Stimulated activated naive B cell treated with anti-CD40 and anti-IgM and Interleukin-4, amounts not matched to agents 10 μg/mL and 1 μg/mL and 100 μg/mL, for 72 hours (primary cell): ENCODE results near the gene GATB.

ENCODE experiments used
- ATAC-seq, 2 donors: fragments of 150-1000 bp; cut with Tn5 transposase; replicated peaks; 2 replicates each; pipeline ENCODE4 v1.10.0; 2021; ENCODE audit warnings: moderate library complexity in 1 of 2
- DNase-seq: peaks from one replicate; pipeline ENCODE4 v3.0.0; 2021
- H3K27ac Mint-ChIP-seq: one replicate; pipeline ENCODE4 v1.8.0; 2022; ENCODE audit warnings: mild to moderate bottlenecking, mixed read lengths
- H3K27me3 Mint-ChIP-seq, 2 donors: one replicate each; pipeline ENCODE4 v1.8.0; 2022; ENCODE audit warnings: mixed read lengths in 2 of 2
- H3K36me3 Mint-ChIP-seq, 2 donors: one replicate each; pipeline ENCODE4 v1.8.0; 2022; ENCODE audit warnings: mixed read lengths in 2 of 2, mild to moderate bottlenecking in 1 of 2
- H3K4me1 Mint-ChIP-seq, 2 donors: one replicate each; pipeline ENCODE4 v1.8.0; 2022; ENCODE audit warnings: mixed read lengths in 2 of 2, mild to moderate bottlenecking in 1 of 2
- H3K4me3 Mint-ChIP-seq, 2 donors: one replicate each; pipeline ENCODE4 v1.8.0; 2022; ENCODE audit warnings: mild to moderate bottlenecking in 2 of 2, mixed read lengths in 2 of 2, moderate library complexity in 1 of 2
- H3K9me3 Mint-ChIP-seq, 2 donors: one replicate each; pipeline ENCODE4 v1.8.0; 2022; ENCODE audit warnings: mixed read lengths in 2 of 2, mild to moderate bottlenecking in 1 of 2

The GATB gene

DNA sequence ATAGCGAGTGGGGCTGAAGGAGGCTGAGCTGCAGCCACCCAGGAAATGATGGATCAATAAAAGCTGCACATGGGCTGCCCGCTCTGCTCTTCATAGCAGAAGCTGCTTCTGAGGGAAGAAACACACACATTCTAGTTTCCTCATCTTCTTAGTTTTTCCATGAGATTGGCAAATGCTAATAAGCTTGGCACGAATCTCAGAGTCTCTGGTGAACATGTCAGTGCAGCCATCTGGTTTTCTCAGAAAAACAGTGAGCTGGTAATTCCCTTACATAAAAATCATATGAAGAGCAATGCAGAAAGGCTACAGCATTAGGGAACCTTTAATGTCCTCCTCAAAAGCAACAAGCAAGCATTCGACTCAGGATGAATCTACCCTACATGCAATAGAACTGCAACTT is 69.9 kb downstream of the GATB start:
- H3K9me3 Mint-ChIP-seq, result no peaks in the 10 kb centered on the region
- H3K27ac Mint-ChIP-seq, result no peak overlapping the region
- H3K36me3 Mint-ChIP-seq, result peaks cover 28 to 30% of the 10 kb centered on the region in 2 donors

GRCh38 chr4:151690164-151690870 is 70.5 kb downstream of the GATB start:
- DNase-seq, result no peak
- Mint-ChIP-seq H3K27ac (no peak overlapping the region), H3K4me3 (no peak overlapping the region)

More for the DNA sequence above, 69.9 kb downstream of the GATB start:
- no peaks in the 10 kb centered on the region for H3K27me3 Mint-ChIP-seq
- no peak for ATAC-seq
- DNase-seq, result no peak
- no peaks in the 10 kb centered on the region for H3K4me1 Mint-ChIP-seq
- H3K4me3 Mint-ChIP-seq, result no peak overlapping the region

GRCh38 chr4:151689211-151689991 is 71.4 kb downstream of the GATB start:
- Mint-ChIP-seq H3K9me3 (no peaks in the 10 kb centered on the region), H3K27me3 (no peaks in the 10 kb centered on the region), H3K27ac (no peak overlapping the region), H3K4me3 (no peak overlapping the region), H3K36me3 (peaks cover 30 to 37% of the 10 kb centered on the region in 2 donors), H3K4me1 (no peaks in the 10 kb centered on the region)
- ATAC-seq, result no peak
- DNase-seq, result no peak

More at GRCh38 chr4:151690164-151690870, 70.5 kb downstream of the GATB start:
- no peak for ATAC-seq
- H3K9me3 Mint-ChIP-seq, result no peaks in the 10 kb centered on the region
- no peaks in the 10 kb centered on the region for H3K4me1 Mint-ChIP-seq
- no peaks in the 10 kb centered on the region for H3K27me3 Mint-ChIP-seq
- peaks cover 29 to 33% of the 10 kb centered on the region in 2 donors for H3K36me3 Mint-ChIP-seq

- H3K27ac Mint-ChIP-seq, result no peak overlapping the region
- no peak for DNase-seq
- peaks cover 31 to 39% of the 10 kb centered on the region in 2 donors for H3K36me3 Mint-ChIP-seq
- no peak overlapping the region for H3K4me3 Mint-ChIP-seq
- no peak for ATAC-seq
- H3K4me1 Mint-ChIP-seq, result no peaks in the 10 kb centered on the region
- H3K9me3 Mint-ChIP-seq, result no peaks in the 10 kb centered on the region
- no peaks in the 10 kb centered on the region for H3K27me3 Mint-ChIP-seq
These were observed 72.1 kb downstream of the GATB start for GRCh38 chr4:151688785-151689043.

- Mint-ChIP-seq H3K27ac (no peak overlapping the region), H3K36me3 (peaks cover 37 to 43% of the 10 kb centered on the region in 2 donors), H3K4me1 (no peaks in the 10 kb centered on the region), H3K4me3 (no peak overlapping the region), H3K27me3 (no peaks in the 10 kb centered on the region), H3K9me3 (no peaks in the 10 kb centered on the region)
- no peak for DNase-seq
- no peak for ATAC-seq
These were observed 72.6 kb downstream of the GATB start for GRCh38 chr4:151688003-151688784.

GRCh38 chr4:151687021-151687640 is 73.7 kb downstream of the GATB start:
- Mint-ChIP-seq H3K4me1 (no peaks in the 10 kb centered on the region), H3K4me3 (no peak overlapping the region), H3K36me3 (peaks cover 41 to 54% of the 10 kb centered on the region in 2 donors), H3K27me3 (no peaks in the 10 kb centered on the region), H3K9me3 (no peaks in the 10 kb centered on the region), H3K27ac (no peak overlapping the region)
- no peak for DNase-seq
- no peak for ATAC-seq

DNA sequence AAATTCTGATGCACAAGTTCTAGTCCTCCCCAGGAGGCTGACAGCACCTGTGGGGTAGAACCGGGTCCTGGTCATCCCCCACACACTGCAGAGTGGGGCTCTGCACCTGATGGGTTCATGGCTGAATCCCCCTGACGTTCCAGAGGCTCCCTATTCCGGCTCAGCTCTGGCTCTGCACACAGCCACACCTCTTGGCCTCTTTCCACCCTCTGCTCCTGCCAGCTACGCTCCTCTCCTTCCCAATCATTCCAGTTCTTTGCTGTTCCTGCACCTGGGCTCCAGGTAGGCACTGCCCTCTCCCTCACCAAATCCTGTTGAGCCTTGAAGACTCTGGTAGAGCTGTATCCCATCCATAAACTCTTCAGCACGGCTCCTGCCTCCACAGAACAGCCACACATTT is 75.5 kb downstream of the GATB start:
- no peak overlapping the region for H3K27ac Mint-ChIP-seq
- H3K4me1 Mint-ChIP-seq, result no peaks in the 10 kb centered on the region
- H3K36me3 Mint-ChIP-seq, result peaks cover 41 to 59% of the 10 kb centered on the region in 2 donors

DNA sequence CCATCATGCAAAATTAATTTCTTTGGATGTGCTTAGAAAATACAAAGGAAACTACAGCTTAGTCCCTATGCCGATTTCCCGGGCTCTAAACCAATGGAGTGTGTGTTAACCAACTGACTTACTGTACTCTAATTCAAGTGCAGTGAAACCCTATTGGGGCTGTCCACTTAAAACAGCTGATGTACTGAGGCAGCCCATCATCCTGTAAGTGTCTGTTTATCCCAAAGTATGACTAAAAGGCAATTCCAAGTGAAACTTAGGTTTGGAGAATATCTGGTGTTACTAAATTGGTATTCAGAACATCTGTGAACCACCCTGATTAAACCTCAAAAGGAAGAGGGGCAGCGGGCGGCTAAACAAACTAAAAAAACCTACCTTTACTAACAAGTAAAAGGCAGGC is 79.7 kb downstream of the GATB start:
- H3K27ac Mint-ChIP-seq, result no peak overlapping the region
- no peak overlapping the region for H3K4me3 Mint-ChIP-seq
- DNase-seq (no peak), ATAC-seq (no peak)
- H3K27me3 Mint-ChIP-seq, result no peaks in the 10 kb centered on the region
- no peaks in the 10 kb centered on the region for H3K4me1 Mint-ChIP-seq
- H3K9me3 Mint-ChIP-seq, result no peaks in the 10 kb centered on the region
- peaks cover 39 to 69% of the 10 kb centered on the region in 2 donors for H3K36me3 Mint-ChIP-seq

More for the DNA sequence above, 75.5 kb downstream of the GATB start:
- H3K27me3 Mint-ChIP-seq, result no peaks in the 10 kb centered on the region
- no peaks in the 10 kb centered on the region for H3K9me3 Mint-ChIP-seq
- H3K4me3 Mint-ChIP-seq, result no peak overlapping the region
- no peak for ATAC-seq
- no peak for DNase-seq

GRCh38 chr4:151679231-151679630 is 81.6 kb downstream of the GATB start:
- H3K4me3 Mint-ChIP-seq, result no peak overlapping the region
- no peaks in the 10 kb centered on the region for H3K27me3 Mint-ChIP-seq
- H3K36me3 Mint-ChIP-seq, result peaks cover 32 to 61% of the 10 kb centered on the region in 2 donors
- DNase-seq (no peak), ATAC-seq (no peak)
- H3K27ac Mint-ChIP-seq, result no peak overlapping the region
- no peaks in the 10 kb centered on the region for H3K9me3 Mint-ChIP-seq
- no peaks in the 10 kb centered on the region for H3K4me1 Mint-ChIP-seq

- Mint-ChIP-seq H3K4me3 (no peak overlapping the region), H3K4me1 (no peaks in the 10 kb centered on the region), H3K9me3 (no peaks in the 10 kb centered on the region), H3K27me3 (no peaks in the 10 kb centered on the region), H3K36me3 (peaks cover 28 to 53% of the 10 kb centered on the region in 2 donors), H3K27ac (no peak overlapping the region)
- no peak for ATAC-seq
- DNase-seq, result no peak
These were observed 82.5 kb downstream of the GATB start for GRCh38 chr4:151678048-151678872.

DNA sequence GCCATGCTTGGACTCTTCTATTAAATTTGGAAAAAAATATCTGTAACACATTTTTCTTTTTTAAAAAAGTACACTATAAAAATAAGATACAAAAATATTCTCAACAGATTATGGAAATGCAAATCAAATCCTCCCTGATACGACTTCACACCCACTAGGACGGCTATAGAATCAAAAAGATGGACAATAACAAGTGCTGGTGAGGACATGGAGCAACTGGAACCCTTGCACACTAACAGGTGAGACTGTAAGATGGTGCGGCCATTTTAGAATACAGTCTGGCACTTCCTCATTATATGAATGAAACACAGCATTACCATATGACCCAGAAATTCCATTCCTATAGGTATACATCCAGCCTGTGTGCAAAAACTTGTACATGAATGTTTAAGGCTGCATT is 83.6 kb downstream of the GATB start:
- ATAC-seq, result no peak
- no peak overlapping the region for H3K4me3 Mint-ChIP-seq
- H3K4me1 Mint-ChIP-seq, result no peaks in the 10 kb centered on the region
- no peak for DNase-seq
- H3K36me3 Mint-ChIP-seq, result peaks cover 25 to 47% of the 10 kb centered on the region in 2 donors
- no peaks in the 10 kb centered on the region for H3K27me3 Mint-ChIP-seq
- H3K27ac Mint-ChIP-seq, result no peak overlapping the region
- H3K9me3 Mint-ChIP-seq, result no peaks in the 10 kb centered on the region

GRCh38 chr4:151676301-151676700 is 84.5 kb downstream of the GATB start:
- ATAC-seq (no peak), DNase-seq (no peak)
- Mint-ChIP-seq H3K9me3 (no peaks in the 10 kb centered on the region), H3K4me1 (no peaks in the 10 kb centered on the region), H3K27me3 (no peaks in the 10 kb centered on the region), H3K27ac (no peak overlapping the region), H3K4me3 (no peak overlapping the region), H3K36me3 (peaks cover 25 to 44% of the 10 kb centered on the region in 2 donors)

DNA sequence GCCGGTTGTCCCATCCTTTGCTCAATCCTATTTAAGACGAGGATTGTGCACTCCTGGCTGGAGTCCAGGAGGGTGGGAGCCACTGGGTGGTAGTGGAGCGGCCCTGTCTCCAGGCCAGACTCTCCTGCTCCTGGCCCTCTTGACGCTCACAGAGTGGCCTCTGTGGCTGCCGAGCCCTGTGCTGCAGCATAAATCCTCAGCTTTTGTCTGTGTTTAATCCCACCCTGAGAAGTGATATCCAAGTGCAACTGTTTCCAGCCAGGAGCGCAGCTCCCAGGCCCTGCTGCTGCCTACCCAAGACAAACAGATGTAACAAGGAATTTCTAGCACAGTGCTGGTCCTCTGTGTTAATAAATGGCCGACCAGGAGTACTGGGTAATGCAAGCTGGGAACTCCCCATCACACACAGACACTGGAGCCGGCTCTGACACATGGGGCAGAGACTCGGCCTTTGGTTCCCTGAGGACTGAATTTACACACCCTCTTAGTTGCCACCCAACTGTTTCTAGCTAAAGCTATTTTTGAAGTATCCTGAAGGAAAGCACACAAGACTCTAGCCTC is 85.3 kb downstream of the GATB start:
- Mint-ChIP-seq H3K4me3 (no peak overlapping the region), H3K27ac (no peak overlapping the region), H3K36me3 (peaks cover 27 to 44% of the 10 kb centered on the region in 2 donors), H3K27me3 (no peaks in the 10 kb centered on the region), H3K9me3 (no peaks in the 10 kb centered on the region), H3K4me1 (no peaks in the 10 kb centered on the region)
- DNase-seq (no peak), ATAC-seq (no peak)
